Common myeloid progenitor, CD34-positive (primary cell): ENCODE results near the gene GOLGA5.
A peak's percentile ranks its signal among the peaks of the same experiment; 100 is the strongest.
"Not testable (repeated sequence)": the region's sequence is repeated elsewhere in the genome, so short reads cannot be mapped to it uniquely, and the experiment has no call there.

Experiments used
- CTCF ChIA-PET: fragments of 350-600 bp; sonication (Branson Sonifier 250); formaldehyde crosslinking; loops from one replicate; lab custom pipeline; 2021; ENCODE audit warnings: antibody characterized with exemption; lab: Charles Lee
- POLR2A ChIA-PET: fragments of 350-600 bp; sonication (Branson Sonifier 250); formaldehyde crosslinking; loops from one replicate; lab custom pipeline; 2021; ENCODE audit warnings: antibody characterized with exemption; lab: Charles Lee
- DNase-seq, 3 donors: peaks; one replicate each; pipeline versions ENCODE4 v3.0.0 to v3.0.0-alpha.2; 2013
- H3K27ac ChIP-seq, 2 experiments: 1 replicate in 1 of 2; 2 replicates in 1 of 2; pipeline ENCODE4 v1.7.0; 2013; ENCODE audit warnings: inconsistent platforms in 2 of 2, low read length in 2 of 2, mild to moderate bottlenecking in 2 of 2, low read depth in 1 of 2, moderate library complexity in 1 of 2; ENCODE audit not compliant: severe bottlenecking in 2 of 2, insufficient read depth in 1 of 2, poor library complexity in 1 of 2
- H3K27me3 ChIP-seq, 5 experiments: replicated peaks in 2 of 5; 1 replicate in 3 of 5; 2 replicates in 2 of 5; pipeline versions ENCODE4 v1.6.1 to v1.7.0; 2013; ENCODE audit warnings: low read length in 4 of 5, mild to moderate bottlenecking in 2 of 5, moderate library complexity in 2 of 5, inconsistent platforms in 1 of 5; ENCODE audit not compliant: insufficient read depth in 5 of 5, control insufficient read depth in 4 of 5
- H3K36me3 ChIP-seq, 4 experiments: 1 replicate in 2 of 4; 2 replicates in 2 of 4; pipeline versions ENCODE4 v1.6.1 to v1.7.0; 2013; ENCODE audit warnings: low read length in 3 of 4, control low read depth in 1 of 4, mild to moderate bottlenecking in 1 of 4; ENCODE audit not compliant: control insufficient read depth in 4 of 4, insufficient read depth in 4 of 4
- H3K4me1 ChIP-seq, 4 experiments: 1 replicate in 3 of 4; 2 replicates in 1 of 4; pipeline versions ENCODE4 v1.6.1 to v1.7.1; 2013; ENCODE audit warnings: low read length in 3 of 4, mild to moderate bottlenecking in 3 of 4, control low read depth in 1 of 4, inconsistent platforms in 1 of 4, moderate library complexity in 1 of 4; ENCODE audit not compliant: control insufficient read depth in 4 of 4, insufficient read depth in 4 of 4; ENCODE audit errors: control extremely low read depth in 1 of 4
- H3K4me3 ChIP-seq, 7 experiments: 1 replicate in 4 of 7; 2 replicates in 3 of 7; pipeline versions ENCODE4 v1.5.1 to v1.7.0; 2013; ENCODE audit warnings: mild to moderate bottlenecking in 7 of 7, low read length in 6 of 7, moderate library complexity in 6 of 7, inconsistent platforms in 2 of 7, low read depth in 2 of 7, control low read depth in 1 of 7; ENCODE audit not compliant: insufficient read depth in 4 of 7, control insufficient read depth in 1 of 7; ENCODE audit errors: extremely low read depth in 1 of 7
- H3K9me3 ChIP-seq, 5 experiments: 1 replicate in 4 of 5; 2 replicates in 1 of 5; pipeline versions ENCODE4 v1.6.1 to v1.7.1; 2013; ENCODE audit warnings: low read length in 4 of 5, mild to moderate bottlenecking in 2 of 5, inconsistent platforms in 1 of 5, low read depth in 1 of 5, moderate library complexity in 1 of 5; ENCODE audit not compliant: control insufficient read depth in 4 of 5, insufficient read depth in 2 of 5; ENCODE audit errors: control extremely low read depth in 1 of 5
- WGBS: methylation state at CpG from one replicate; pipeline ENCODE4 v1.1.5; 2013; ENCODE audit not compliant: insufficient coverage; 5-methylcytosine and 5-hydroxymethylcytosine counted together

Gene GOLGA5

GRCh38 chr14:92774572-92774971 is 19.5 kb upstream of the GOLGA5 start:
- no peak for DNase-seq
- WGBS, result 95% methylated on average over 2 of the region's 8 CpGs
- H3K4me3 ChIP-seq, result no peak overlapping the region
- no peak overlapping the region for H3K27ac ChIP-seq
- POLR2A ChIA-PET, result no interaction called here
- no peaks in the 10 kb centered on the region for H3K27me3 ChIP-seq
- H3K36me3 ChIP-seq, result no peaks in the 10 kb centered on the region
- peaks cover 0 to 8% (median 3%) of the 10 kb centered on the region in 4 experiments for H3K4me1 ChIP-seq
- H3K9me3 ChIP-seq, result no peaks in the 10 kb centered on the region
- CTCF ChIA-PET, result interaction anchor here (1.2 kb wide), 1 partner anchor 89 kb away, joined by 3 read pairs; no protein-coding TSS in a partner anchor

DNA sequence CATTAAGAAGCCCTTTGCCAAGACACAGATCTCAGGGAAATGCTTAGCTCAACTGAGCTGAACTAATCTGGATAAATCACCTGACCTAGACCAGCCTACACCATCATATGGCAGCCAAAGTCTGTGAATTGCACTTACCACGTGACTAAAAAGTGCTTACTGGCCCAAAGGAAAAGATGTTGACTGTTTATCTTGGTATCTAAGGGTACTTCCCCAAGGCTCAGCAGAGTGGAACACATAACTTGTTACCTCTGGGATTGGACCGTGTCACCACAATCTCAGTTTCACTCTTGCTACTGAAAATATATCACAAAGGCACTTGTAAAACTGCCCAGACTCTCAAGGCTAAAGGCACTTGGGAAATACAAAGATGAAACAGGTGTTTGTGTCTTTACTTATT is 18.8 kb upstream of the GOLGA5 start:
- DNase-seq, result peak in 2 of 3 donors; percentile 63 to 76
- H3K4me1 ChIP-seq, H3K4me3 ChIP-seq, POLR2A ChIA-PET, H3K27ac ChIP-seq, H3K27me3 ChIP-seq, H3K36me3 ChIP-seq, H3K9me3 ChIP-seq: not testable (repeated sequence)
- CTCF ChIA-PET, result interaction anchor here (1.2 to 1.8 kb wide), 3 partner anchors 49 to 89 kb away, joined by 3 to 7 read pairs (median 3); no protein-coding TSS in a partner anchor
- no CpG with 5 or more reads among the region's 2 CpGs for WGBS

- H3K4me3 ChIP-seq, H3K9me3 ChIP-seq, DNase-seq, H3K36me3 ChIP-seq, H3K4me1 ChIP-seq, POLR2A ChIA-PET, H3K27me3 ChIP-seq, H3K27ac ChIP-seq: not testable (repeated sequence)
- CTCF ChIA-PET, result interaction anchor here (0.6 to 17.1 kb wide), 2 partner anchors 31 to 64 kb away, joined by 3 to 317 read pairs; partner anchors contain the start of gene LGMN
- no CpG with 5 or more reads among the region's 3 CpGs for WGBS
These were observed 15.1 kb upstream of the GOLGA5 start for GRCh38 chr14:92778868-92779565.

DNA sequence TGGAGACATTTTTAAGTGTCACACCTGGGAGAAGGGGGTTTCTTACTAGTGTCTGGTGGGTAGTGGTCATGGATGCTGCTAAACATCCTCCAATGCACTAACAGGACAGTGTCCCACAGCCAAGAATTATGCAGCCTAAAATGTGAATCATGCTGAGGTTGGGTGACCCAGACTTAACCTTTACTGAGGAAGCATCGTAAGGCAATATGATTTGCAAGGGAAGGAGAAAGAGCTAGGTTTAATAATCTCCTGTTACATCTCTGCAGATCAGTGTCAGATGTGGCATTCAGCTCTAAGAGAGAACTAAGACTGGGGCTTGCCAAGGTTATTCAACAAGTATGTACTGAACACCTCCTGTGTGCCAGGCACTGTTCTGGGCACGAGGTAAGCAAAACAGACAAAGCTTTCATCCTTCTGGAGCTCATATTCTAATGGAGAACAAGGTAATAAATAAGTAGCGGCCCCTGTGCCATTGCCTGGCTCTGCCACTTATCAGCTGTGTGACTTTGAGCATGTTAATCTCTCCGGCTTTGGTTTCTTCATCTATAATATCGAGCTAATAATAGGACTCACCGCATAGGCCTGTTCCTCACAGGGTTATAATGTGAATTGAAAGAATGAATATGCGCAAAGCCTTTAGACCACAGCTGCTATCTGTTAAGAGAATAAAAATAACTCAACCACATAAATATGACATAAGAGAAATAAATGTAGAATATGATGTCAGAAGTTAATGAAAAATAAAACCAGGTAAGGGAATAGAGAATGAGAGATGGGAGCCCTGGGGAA is 13.5 kb upstream of the GOLGA5 start:
- DNase-seq, result peak in 1 of 3 donors; percentile 23

DNA sequence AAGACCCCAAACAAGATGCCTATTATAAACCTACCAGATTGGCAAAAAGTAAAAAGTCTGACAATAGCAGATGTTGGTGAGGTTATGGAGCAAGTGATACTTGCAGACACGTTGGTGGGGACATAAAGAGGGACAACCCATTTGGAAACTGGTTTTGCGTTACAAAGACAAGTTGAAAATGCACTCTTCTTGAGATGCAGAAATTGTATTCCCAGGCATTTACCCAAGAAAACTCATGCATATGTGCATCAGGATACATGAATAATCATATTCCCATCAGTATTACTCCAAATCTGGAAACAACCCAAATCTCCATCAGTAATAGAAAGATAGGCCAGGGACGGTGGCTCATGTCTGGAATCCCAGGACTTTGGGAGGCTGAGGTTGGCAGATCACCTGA is 12.8 kb upstream of the GOLGA5 start:
- no peak overlapping the region for H3K4me3 ChIP-seq
- no peaks in the 10 kb centered on the region for H3K9me3 ChIP-seq
- ChIA-PET CTCF (interaction anchor here (1.1 to 17.1 kb wide), 5 partner anchors 26 to 94 kb away, joined by 4 to 317 read pairs (median 14); no protein-coding TSS in a partner anchor), POLR2A (interaction anchor here (1.6 kb wide), 1 partner anchor 31 kb away, joined by 3 read pairs; no protein-coding TSS in a partner anchor)
- no peaks in the 10 kb centered on the region for H3K27me3 ChIP-seq
- DNase-seq, result no peak
- WGBS, result 93% methylated on average over 2 of the region's 3 CpGs
- no peaks in the 10 kb centered on the region for H3K36me3 ChIP-seq
- H3K27ac ChIP-seq, result no peak overlapping the region
- peaks cover 0 to 5% (median 2%) of the 10 kb centered on the region in 4 experiments for H3K4me1 ChIP-seq

More for the DNA sequence above, 13.5 kb upstream of the GOLGA5 start:
- Histone ChIP-seq H3K36me3 (no peaks in the 10 kb centered on the region), H3K27me3 (no peaks in the 10 kb centered on the region), H3K4me1 (no peaks in the 10 kb centered on the region), H3K9me3 (no peaks in the 10 kb centered on the region), H3K4me3 (no peak overlapping the region), H3K27ac (no peak overlapping the region)
- POLR2A ChIA-PET, result interaction anchor here (0.5 to 1.6 kb wide), 2 partner anchors 31 to 138 kb away, joined by 3 read pairs; no protein-coding TSS in a partner anchor
- CTCF ChIA-PET, result interaction anchor here (0.6 to 17.1 kb wide), 7 partner anchors 13 to 98 kb away, joined by 3 to 317 read pairs (median 4); no protein-coding TSS in a partner anchor
- 87% methylated on average over 3 of the region's 7 CpGs for WGBS

DNA sequence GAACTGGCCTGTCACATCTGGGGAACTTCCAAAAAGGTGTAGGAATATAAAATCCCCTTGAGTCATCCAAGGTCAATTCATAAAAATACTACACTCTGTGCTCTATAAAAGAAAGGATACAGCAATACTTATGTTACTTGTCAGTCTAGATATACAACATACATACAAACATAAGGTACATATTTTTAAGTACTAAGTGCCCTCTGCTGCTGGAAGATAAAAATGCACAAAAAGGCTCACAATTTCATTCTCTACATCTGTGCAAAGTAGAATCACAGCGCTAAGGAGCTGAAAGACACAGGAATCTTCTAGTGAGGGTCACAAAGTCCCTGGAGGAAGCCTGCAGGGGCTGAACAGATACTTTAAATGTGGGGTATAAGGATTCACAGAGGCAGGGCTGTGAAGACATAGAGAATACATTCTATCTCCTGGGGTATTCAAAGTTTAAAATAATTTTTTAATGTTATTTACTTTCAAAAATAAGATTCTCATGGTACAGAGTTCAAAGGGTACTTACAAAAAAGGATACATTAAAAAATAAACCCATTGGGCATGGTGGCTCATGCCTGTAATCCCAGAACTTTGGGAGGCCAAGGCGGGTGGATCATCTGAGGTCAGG is 10.2 kb upstream of the GOLGA5 start:
- H3K36me3 ChIP-seq, result no peaks in the 10 kb centered on the region
- H3K4me1 ChIP-seq, result peaks cover 0 to 6% (median 2%) of the 10 kb centered on the region in 4 experiments
- H3K27me3 ChIP-seq, result no peaks in the 10 kb centered on the region
- ChIA-PET POLR2A (no interaction called here), CTCF (interaction anchor here (0.7 to 17.1 kb wide), 15 partner anchors 12 to 649 kb away, joined by 3 to 317 read pairs (median 5); no protein-coding TSS in a partner anchor)
- peaks cover 0 to 12% (median 5%) of the 10 kb centered on the region in 5 experiments for H3K9me3 ChIP-seq
- H3K27ac ChIP-seq, result no peak overlapping the region
- DNase-seq, result peak; percentile 66 to 81 (median 77)
- WGBS, result 50% methylated on average over 2 of the region's 2 CpGs
- H3K4me3 ChIP-seq, result no peak overlapping the region
